K562 (cell line): ENCODE data around the gene P2RX1. TPM values are rescaled to one million over a fixed set of nuclear protein-coding genes. Genes with fewer than 3 reads are reported as not detected.
A peak's percentile ranks its signal among the peaks of the same experiment; 100 is the strongest.

ENCODE experiments used
- CBX5 ChIP-seq: IDR thresholded peaks from 2 replicates; pipeline ENCODE4 v1.6.1; 2014; ENCODE audit warnings: low read depth, borderline replicate concordance
- CCAR2 ChIP-seq: fragments of 200-400 bp; formaldehyde crosslinking; IDR thresholded peaks from 2 replicates; pipeline ENCODE4 v1.6.1; 2017; ENCODE audit warnings: mild to moderate bottlenecking, low read depth, low read length
- CXXC5 ChIP-seq: fragments of 250-450 bp; sonication (Bioruptor Pico); IDR thresholded peaks from 2 replicates; pipeline ENCODE4 v1.8.0; 2022; ENCODE audit warnings: inconsistent platforms, mild to moderate bottlenecking, moderate library complexity
- E2F5 ChIP-seq: sonication (generic); formaldehyde crosslinking; IDR thresholded peaks from 2 replicates; pipeline ENCODE4 v1.8.0; 2022; ENCODE audit warnings: mild to moderate bottlenecking, missing genetic modification reagents
- ESRRA ChIP-seq: fragments of 450-650 bp; IDR thresholded peaks from 2 replicates; pipeline ENCODE4 v1.6.1; 2014; ENCODE audit warnings: low read depth, mild to moderate bottlenecking, moderate library complexity, borderline replicate concordance
- GATAD2B ChIP-seq: fragments of 450-650 bp; IDR thresholded peaks from 2 replicates; pipeline ENCODE4 v1.6.1; 2017; ENCODE audit warnings: mild to moderate bottlenecking, borderline replicate concordance
- HMGXB4 ChIP-seq: sonication (generic); formaldehyde crosslinking; IDR thresholded peaks from 2 replicates; pipeline ENCODE4 v1.8.1; 2023; ENCODE audit warnings: mild to moderate bottlenecking, missing genetic modification reagents
- KAT2B ChIP-seq: IDR thresholded peaks from one replicate; pipeline ENCODE4 v1.6.1; 2012; ENCODE audit warnings: low read depth, mild to moderate bottlenecking, control low read depth, inconsistent platforms, low read length, moderate library complexity
- LEF1 ChIP-seq: fragments of 450-650 bp; IDR thresholded peaks from 2 replicates; pipeline ENCODE4 v1.6.1; 2016; ENCODE audit warnings: mild to moderate bottlenecking
- MAZ ChIP-seq, 2 experiments: fragments of 450-650 bp in 1 of 2; sonication (generic) in 1 of 2; formaldehyde crosslinking; IDR thresholded peaks in 1 of 2; conservative IDR thresholded peaks in 1 of 2; 2 replicates each; pipeline versions ENCODE4 v1.4.0 to v1.5.0; 2020; ENCODE audit warnings: mild to moderate bottlenecking in 1 of 2, missing genetic modification reagents in 1 of 2
- MBD1 ChIP-seq: fragments of 250-450 bp; sonication (Bioruptor Pico); IDR thresholded peaks from 2 replicates; pipeline ENCODE4 v1.8.0; 2022; ENCODE audit warnings: inconsistent platforms
- NFIC ChIP-seq: fragments of 450-650 bp; IDR thresholded peaks from 2 replicates; pipeline ENCODE4 v1.6.1; 2017; ENCODE audit warnings: mild to moderate bottlenecking, inconsistent platforms
- SPI1 ChIP-seq: IDR thresholded peaks from 2 replicates; pipeline ENCODE4 v1.6.1; 2011; ENCODE audit warnings: low read depth, low read length, control low read depth, borderline replicate concordance
- TAF7 ChIP-seq: fragments of 450-650 bp; IDR thresholded peaks from 2 replicates; pipeline ENCODE4 v1.6.1; 2016; ENCODE audit warnings: missing genetic modification characterization, missing compliant biosample characterization
- USF2 ChIP-seq: sonication (generic); formaldehyde crosslinking; IDR thresholded peaks from 2 replicates; pipeline ENCODE4 v1.5.0; 2020; ENCODE audit warnings: missing genetic modification reagents
- YBX1 ChIP-seq: fragments of 450-650 bp; IDR thresholded peaks from 2 replicates; pipeline ENCODE4 v1.7.1; 2016; ENCODE audit warnings: mild to moderate bottlenecking
- ZBTB1 ChIP-seq: sonication (generic); formaldehyde crosslinking; IDR thresholded peaks from 2 replicates; pipeline ENCODE4 v1.8.1; 2023; ENCODE audit warnings: missing genetic modification reagents, low read depth, mild to moderate bottlenecking, borderline replicate concordance
- ZNF609 ChIP-seq: sonication (generic); formaldehyde crosslinking; IDR thresholded peaks from 2 replicates; pipeline ENCODE4 v1.8.1; 2023; ENCODE audit warnings: missing genetic modification reagents, mild to moderate bottlenecking, borderline replicate concordance
- polyA plus RNA-seq, 8 experiments: library from polyadenylated mRNA; depleted of rRNA in 4 of 8; stranded (reverse) in 5 of 8; unstranded in 3 of 8; fragments of >200 nt; fragmentation: Nextera tagmentation in 2 of 8; fragmentation: Illumina TruSeq in 1 of 8; extraction: Ambion mirVana in 2 of 8; extraction: Trizol in 1 of 8; gene quantifications; 2 replicates each; pipeline versions ENCODE4 v1.2.1 to v1.2.3, GENCODE V29; 2011 to 2014; ENCODE audit warnings: inconsistent platforms in 1 of 8, missing spikeins in 1 of 8
- total RNA-seq, 7 experiments: library from RNA; depleted of rRNA in 6 of 7; stranded (reverse); fragments of >200 nt in 6 of 7; fragmentation: Illumina TruSeq in 2 of 7; extraction: Trizol in 2 of 7; gene quantifications; 2 replicates each; pipeline versions ENCODE4 v1.2.1 to v1.2.3, GENCODE V29; 2011 to 2021; ENCODE audit warnings: low replicate concordance in 1 of 7

P2RX1 gene
- total and polyA plus RNA-seq, 9 of the 15 experiments (the other 6 are each of a cell fraction or from before 2014, with no cell fraction given): 0.27 to 20.3 (median 10.3) TPM

- TF ChIP-seq HMGXB4 (CRISPR knock-in tag): no peak
- TF ChIP-seq SPI1: no peak
- no peak for TF ChIP-seq GATAD2B
- TF ChIP-seq USF2 (CRISPR knock-in tag): no peak
- TF ChIP-seq CXXC5 (CRISPR knock-in tag): peak; percentile 46
- TF ChIP-seq LEF1: 0 out of 2 replicates have a peak, but pooled peaks have one; percentile 35
- peak; percentile 33; the same call in 1 of the 2 replicates for TF ChIP-seq ESRRA
- TF ChIP-seq CBX5: no peak
- no peak for TF ChIP-seq TAF7
- TF ChIP-seq ZBTB1 (CRISPR knock-in tag): no peak
- TF ChIP-seq YBX1: no peak
- TF ChIP-seq KAT2B: no peak
- TF ChIP-seq CCAR2: no peak
- no peak for TF ChIP-seq ZNF609 (CRISPR knock-in tag)
- TF ChIP-seq NFIC: peak; percentile 16; the same call in 1 of the 2 replicates
- TF ChIP-seq MAZ (CRISPR knock-in tag; conservative IDR thresholded peaks at IDR 0.05 in 1 of 2, IDR thresholded peaks at IDR 0.05 in 1 of 2): peak; percentile 42 to 56; a peak in 2 of 4 replicates
- TF ChIP-seq E2F5: no peak
- TF ChIP-seq MBD1 (CRISPR knock-in tag): no peak
Observed at GRCh38 chr17:3915995-3916696, at the start of gene P2RX1 (continued).
